ENCODE data around the gene DBX1. TPM values are rescaled to one million over a fixed set of nuclear protein-coding genes. Genes with fewer than 3 reads are reported as not detected.

Gene DBX1
- total RNA-seq, 1 experiment from 2014 or later = not detected

GRCh38 chr11:20161230-20161918 is 1.1 kb upstream of the DBX1 start:
- no peaks in the 10 kb centered on the region for H3F3A ChIP-seq (ENCODE audit: low read length, unreplicated experiment)
- no peak overlapping the region for H3K9ac ChIP-seq (ENCODE audit: low read length)
- no peaks in the 10 kb centered on the region for H4K20me1 ChIP-seq (ENCODE audit: low read length)
- no peak for ATAC-seq
- H3K36me3 ChIP-seq (ENCODE audit: low read depth, low read length) = no peaks in the 10 kb centered on the region
- H3K4me1 ChIP-seq (ENCODE audit: insufficient read depth, low read length) = no peaks in the 10 kb centered on the region
- no peaks in the 10 kb centered on the region for H3K9me3 ChIP-seq (ENCODE audit: low read length)
- no peak overlapping the region for H3K27ac ChIP-seq (ENCODE audit: low read length)
- H3K27me3 ChIP-seq (ENCODE audit: low read length) = peaks cover 80% of the 10 kb centered on the region
- ChIA-PET POLR2A (ENCODE audit: unreplicated experiment) (no interaction called here), CTCF (no interaction called here)
- DNase-seq = no peak
- no peaks in the 10 kb centered on the region for H3K79me2 ChIP-seq (ENCODE audit: low read length)
- no peaks in the 10 kb centered on the region for H3K9me2 ChIP-seq (replicated peaks; ENCODE audit: low read length)
- intact Hi-C loops (cut with micrococcal nuclease) = no loop called here
- H3K4me3 ChIP-seq (ENCODE audit: low read length) = no peak overlapping the region
- no peak overlapping the region for H2AFZ ChIP-seq (ENCODE audit: low read length)
- no peak for TF ChIP-seq EZH2 (IDR thresholded peaks at IDR 0.05; ENCODE audit: low read length, unreplicated experiment)
- TF ChIP-seq, protein P1, sequence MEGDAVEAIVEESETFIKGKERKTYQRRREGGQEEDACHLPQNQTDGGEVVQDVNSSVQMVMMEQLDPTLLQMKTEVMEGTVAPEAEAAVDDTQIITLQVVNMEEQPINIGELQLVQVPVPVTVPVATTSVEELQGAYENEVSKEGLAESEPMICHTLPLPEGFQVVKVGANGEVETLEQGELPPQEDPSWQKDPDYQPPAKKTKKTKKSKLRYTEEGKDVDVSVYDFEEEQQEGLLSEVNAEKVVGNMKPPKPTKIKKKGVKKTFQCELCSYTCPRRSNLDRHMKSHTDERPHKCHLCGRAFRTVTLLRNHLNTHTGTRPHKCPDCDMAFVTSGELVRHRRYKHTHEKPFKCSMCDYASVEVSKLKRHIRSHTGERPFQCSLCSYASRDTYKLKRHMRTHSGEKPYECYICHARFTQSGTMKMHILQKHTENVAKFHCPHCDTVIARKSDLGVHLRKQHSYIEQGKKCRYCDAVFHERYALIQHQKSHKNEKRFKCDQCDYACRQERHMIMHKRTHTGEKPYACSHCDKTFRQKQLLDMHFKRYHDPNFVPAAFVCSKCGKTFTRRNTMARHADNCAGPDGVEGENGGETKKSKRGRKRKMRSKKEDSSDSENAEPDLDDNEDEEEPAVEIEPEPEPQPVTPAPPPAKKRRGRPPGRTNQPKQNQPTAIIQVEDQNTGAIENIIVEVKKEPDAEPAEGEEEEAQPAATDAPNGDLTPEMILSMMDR (conservative IDR thresholded peaks at IDR 0.05; ENCODE audit: low read depth, low read length) = no peak
- no peak for TF ChIP-seq EZH2phosphoT487 (IDR thresholded peaks at IDR 0.05; ENCODE audit: borderline replicate concordance, low read length)
- no peak overlapping the region for H3K4me2 ChIP-seq (ENCODE audit: low read length)
- BruUV-seq (replicated peaks) = no TSS peak

DNA sequence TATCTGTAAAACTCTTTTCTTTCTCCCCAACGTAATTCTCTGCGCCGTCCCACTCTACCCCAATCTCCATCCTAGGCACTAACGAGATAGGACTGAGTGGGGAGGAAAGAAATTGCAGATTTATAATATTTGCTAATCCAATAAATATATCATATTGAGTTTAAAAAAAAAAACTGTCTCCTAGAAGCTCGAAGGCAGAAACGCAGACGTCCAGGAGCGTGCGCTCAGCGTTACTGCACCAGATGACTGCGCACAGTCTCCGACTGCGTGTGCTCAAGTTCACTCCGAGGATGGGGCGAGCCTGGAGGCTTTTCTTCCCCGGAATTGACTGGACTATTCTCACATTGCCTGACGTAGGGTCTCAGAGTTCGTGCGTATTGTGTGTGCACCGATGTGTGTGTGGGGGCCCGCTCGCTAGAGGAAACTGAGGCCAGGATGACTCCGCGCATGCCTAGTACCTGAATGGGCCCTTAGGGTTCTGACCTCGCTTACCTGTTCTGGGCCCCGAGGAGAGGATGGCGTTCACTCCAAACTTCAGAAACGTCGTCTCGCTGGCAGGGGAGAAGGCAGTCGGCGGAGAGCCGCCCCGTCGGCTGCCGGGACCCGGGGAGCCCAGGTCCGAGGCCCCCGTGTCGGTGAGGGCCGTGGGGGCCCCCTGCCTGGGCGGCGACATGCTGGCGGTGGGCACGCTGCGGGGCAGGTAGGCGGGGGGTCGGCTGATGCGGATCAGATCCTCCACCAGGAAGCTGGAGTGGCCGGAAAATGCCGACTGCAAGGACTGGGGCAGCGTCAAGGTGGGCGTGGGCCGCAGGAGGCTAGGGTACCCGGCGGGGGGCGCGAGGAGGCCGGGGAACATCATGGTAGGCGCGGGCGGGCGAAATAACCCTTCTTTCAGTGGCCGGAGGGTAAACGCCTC is 551 bp downstream of the DBX1 start:
- Histone ChIP-seq H2AFZ (ENCODE audit: low read length) (no peak overlapping the region), H3K4me2 (ENCODE audit: low read length) (no peak overlapping the region), H3K9me2 (replicated peaks; ENCODE audit: low read length) (no peaks in the 10 kb centered on the region), H3K9ac (ENCODE audit: low read length) (no peak overlapping the region), H3K4me1 (ENCODE audit: insufficient read depth, low read length) (no peaks in the 10 kb centered on the region), H3K9me3 (ENCODE audit: low read length) (no peaks in the 10 kb centered on the region), H3K27me3 (ENCODE audit: low read length) (peaks cover 71% of the 10 kb centered on the region), H3K4me3 (ENCODE audit: low read length) (no peak overlapping the region), H4K20me1 (ENCODE audit: low read length) (no peaks in the 10 kb centered on the region), H3K79me2 (ENCODE audit: low read length) (no peaks in the 10 kb centered on the region), H3K36me3 (ENCODE audit: low read depth, low read length) (no peaks in the 10 kb centered on the region), H3K27ac (ENCODE audit: low read length) (no peak overlapping the region), H3F3A (ENCODE audit: low read length, unreplicated experiment) (no peaks in the 10 kb centered on the region)
- TF ChIP-seq EZH2phosphoT487 (IDR thresholded peaks at IDR 0.05; ENCODE audit: borderline replicate concordance, low read length) (no peak), EZH2 (IDR thresholded peaks at IDR 0.05; ENCODE audit: low read length, unreplicated experiment) (no peak)
- TF ChIP-seq, protein P1 (conservative IDR thresholded peaks at IDR 0.05; ENCODE audit: low read depth, low read length) = no peak
- ChIA-PET POLR2A (ENCODE audit: unreplicated experiment) (no interaction called here), CTCF (no interaction called here)
- intact Hi-C loops (cut with micrococcal nuclease) = no loop called here
- BruUV-seq (replicated peaks) = no TSS peak
- no peak for ATAC-seq
- DNase-seq = no peak

Data from PC-3 (cell line).